ENCODE results near the gene CADPS2.

Gene CADPS2

GRCh38 chr7:122518488-122518887, 367.8 kb downstream of the CADPS2 start:
- ChIA-PET CTCF (no interaction called here), POLR2A (ENCODE audit: low non-redundant PET) (no interaction called here)
- TF ChIP-seq, protein P1, sequence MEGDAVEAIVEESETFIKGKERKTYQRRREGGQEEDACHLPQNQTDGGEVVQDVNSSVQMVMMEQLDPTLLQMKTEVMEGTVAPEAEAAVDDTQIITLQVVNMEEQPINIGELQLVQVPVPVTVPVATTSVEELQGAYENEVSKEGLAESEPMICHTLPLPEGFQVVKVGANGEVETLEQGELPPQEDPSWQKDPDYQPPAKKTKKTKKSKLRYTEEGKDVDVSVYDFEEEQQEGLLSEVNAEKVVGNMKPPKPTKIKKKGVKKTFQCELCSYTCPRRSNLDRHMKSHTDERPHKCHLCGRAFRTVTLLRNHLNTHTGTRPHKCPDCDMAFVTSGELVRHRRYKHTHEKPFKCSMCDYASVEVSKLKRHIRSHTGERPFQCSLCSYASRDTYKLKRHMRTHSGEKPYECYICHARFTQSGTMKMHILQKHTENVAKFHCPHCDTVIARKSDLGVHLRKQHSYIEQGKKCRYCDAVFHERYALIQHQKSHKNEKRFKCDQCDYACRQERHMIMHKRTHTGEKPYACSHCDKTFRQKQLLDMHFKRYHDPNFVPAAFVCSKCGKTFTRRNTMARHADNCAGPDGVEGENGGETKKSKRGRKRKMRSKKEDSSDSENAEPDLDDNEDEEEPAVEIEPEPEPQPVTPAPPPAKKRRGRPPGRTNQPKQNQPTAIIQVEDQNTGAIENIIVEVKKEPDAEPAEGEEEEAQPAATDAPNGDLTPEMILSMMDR (conservative IDR thresholded peaks at IDR 0.05; ENCODE audit: low read depth), result no peak

DNA sequence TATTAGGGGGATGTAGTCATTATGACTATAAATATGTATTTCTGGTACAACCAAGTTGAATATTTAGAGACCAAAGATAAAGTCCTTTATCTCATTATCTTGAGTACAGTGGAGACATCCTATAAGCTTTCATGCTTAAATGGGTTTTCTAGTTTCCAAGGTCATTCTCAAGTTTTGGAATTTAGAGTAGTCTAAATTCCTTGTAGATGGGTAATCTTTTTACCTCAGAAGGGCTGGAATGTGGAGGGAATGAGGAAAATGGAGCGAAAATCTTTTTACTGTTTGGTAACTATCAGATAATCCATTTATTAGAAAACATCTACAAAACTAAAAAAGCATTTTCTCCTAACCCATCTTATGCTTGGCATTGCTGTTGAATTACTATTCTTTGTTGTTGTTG, 368.7 kb downstream of the CADPS2 start:
- no peak overlapping the region for H3K27ac ChIP-seq
- no peak for DNase-seq (ENCODE audit: low spot score)
- ChIA-PET POLR2A (ENCODE audit: low non-redundant PET) (no interaction called here), CTCF (no interaction called here)
- TF ChIP-seq, protein P1 (conservative IDR thresholded peaks at IDR 0.05; ENCODE audit: low read depth), result no peak

More at GRCh38 chr7:122518488-122518887, 367.8 kb downstream of the CADPS2 start:
- DNase-seq (ENCODE audit: low spot score), result no peak
- no peak overlapping the region for H3K27ac ChIP-seq

GRCh38 chr7:122515404-122515803, 370.9 kb downstream of the CADPS2 start:
- CTCF ChIA-PET, result interaction anchor here (0.7 to 1.0 kb wide), 2 partner anchors 13 to 1431 kb away, joined by 3 read pairs; no protein-coding TSS in a partner anchor
- TF ChIP-seq, protein P1 (conservative IDR thresholded peaks at IDR 0.05; ENCODE audit: low read depth), result no peak
- no peak overlapping the region for H3K27ac ChIP-seq
- DNase-seq (ENCODE audit: low spot score), result no peak
- POLR2A ChIA-PET (ENCODE audit: low non-redundant PET), result no interaction called here

DNA sequence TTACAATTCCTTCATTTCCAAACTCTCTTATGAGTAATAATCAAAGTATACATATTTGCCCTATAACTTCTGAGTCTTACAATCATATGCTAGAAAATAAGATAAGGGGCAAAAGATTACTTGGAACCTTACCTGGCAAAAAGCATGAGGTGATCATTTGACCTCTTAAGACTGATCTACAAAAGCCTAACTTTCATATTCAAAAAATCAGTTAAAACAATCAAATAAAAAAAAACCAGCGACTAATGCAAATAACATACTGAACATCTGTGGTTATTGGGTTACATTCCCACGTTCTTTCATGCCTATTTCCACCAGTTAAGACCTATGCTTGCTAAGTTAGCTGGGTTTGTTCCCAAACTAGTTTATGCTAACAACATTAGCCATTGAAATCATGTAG, 375.0 kb downstream of the CADPS2 start:
- POLR2A ChIA-PET (ENCODE audit: low non-redundant PET), result no interaction called here
- DNase-seq (ENCODE audit: low spot score), result no peak
- TF ChIP-seq, protein P1 (conservative IDR thresholded peaks at IDR 0.05; ENCODE audit: low read depth), result no peak
- H3K27ac ChIP-seq, result no peak overlapping the region
- CTCF ChIA-PET, result interaction anchor here (0.5 kb wide), 1 partner anchor 274 kb away, joined by 4 read pairs; no protein-coding TSS in a partner anchor

DNA sequence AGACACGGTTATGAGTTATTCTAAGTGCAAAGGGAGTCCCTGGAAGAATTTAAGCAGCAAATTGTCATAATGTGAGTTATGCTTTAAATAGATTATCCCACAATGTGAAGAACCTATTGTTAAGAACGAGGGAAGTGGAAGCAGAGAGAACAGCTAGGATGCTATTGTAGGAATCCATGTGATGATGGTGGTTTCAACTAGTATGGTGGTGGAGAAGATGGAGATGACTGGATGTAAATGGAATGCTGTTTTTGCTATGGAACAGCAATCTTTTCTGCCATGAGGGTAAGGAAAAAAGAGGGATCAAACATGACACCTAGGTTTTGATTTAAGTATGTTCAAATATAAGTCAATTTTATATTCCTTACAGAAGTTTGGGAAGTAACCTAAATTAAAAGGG, 378.7 kb downstream of the CADPS2 start:
- CTCF ChIA-PET, result no interaction called here
- TF ChIP-seq, protein P1 (conservative IDR thresholded peaks at IDR 0.05; ENCODE audit: low read depth), result no peak
- no peak overlapping the region for H3K27ac ChIP-seq
- no peak for DNase-seq (ENCODE audit: low spot score)
- POLR2A ChIA-PET (ENCODE audit: low non-redundant PET), result no interaction called here

DNA sequence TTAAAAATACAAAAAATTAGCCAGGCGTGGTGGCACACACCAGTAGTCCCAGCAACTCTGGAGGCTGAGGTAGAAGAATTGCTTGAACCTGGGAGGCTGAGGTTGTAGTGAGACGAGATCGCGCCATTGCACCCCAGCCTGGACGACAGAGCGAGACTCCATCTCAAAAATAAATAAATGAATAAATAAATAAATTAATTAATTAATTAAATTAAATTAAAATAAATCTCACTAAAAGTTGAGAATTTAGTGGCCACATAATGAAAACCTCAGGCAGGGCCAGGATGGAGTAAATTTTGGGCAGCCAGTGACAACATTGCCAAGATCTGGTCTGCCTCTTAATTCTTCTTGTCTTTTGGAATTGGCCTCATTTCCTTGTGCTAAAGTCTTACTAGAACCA, 394.3 kb downstream of the CADPS2 start:
- TF ChIP-seq, protein P1 (conservative IDR thresholded peaks at IDR 0.05; ENCODE audit: low read depth), result no peak
- DNase-seq (ENCODE audit: low spot score), result no peak
- ChIA-PET CTCF (interaction anchor here (0.6 kb wide), 1 partner anchor 147 kb away, joined by 3 read pairs; no protein-coding TSS in a partner anchor), POLR2A (ENCODE audit: low non-redundant PET) (no interaction called here)
- no peak overlapping the region for H3K27ac ChIP-seq
